ENCODE measurements around the gene ITGB6.

- TF ChIP-seq EZH2 (IDR thresholded peaks at IDR 0.05; ENCODE audit: insufficient read depth, low read length) = no peak
- no peak for TF ChIP-seq CTCF (IDR thresholded peaks at IDR 0.05; ENCODE audit: insufficient read depth, low read depth, low read length)
These were observed 74.7 kb downstream of the ITGB6 start for GRCh38 chr2:160125366-160125765.

Measured in astrocyte (in vitro differentiated cells and primary cell).